GM19395 (cell line): ENCODE data around the gene ACTG1.

ENCODE experiments used
- ATAC-seq: cut with Tn5 transposase; IDR thresholded peaks from one replicate; pipeline ENCODE4 v1.9.1; 2021; ENCODE audit warnings: mild to moderate bottlenecking, moderate library complexity; ENCODE audit not compliant: unreplicated experiment

Gene ACTG1

DNA sequence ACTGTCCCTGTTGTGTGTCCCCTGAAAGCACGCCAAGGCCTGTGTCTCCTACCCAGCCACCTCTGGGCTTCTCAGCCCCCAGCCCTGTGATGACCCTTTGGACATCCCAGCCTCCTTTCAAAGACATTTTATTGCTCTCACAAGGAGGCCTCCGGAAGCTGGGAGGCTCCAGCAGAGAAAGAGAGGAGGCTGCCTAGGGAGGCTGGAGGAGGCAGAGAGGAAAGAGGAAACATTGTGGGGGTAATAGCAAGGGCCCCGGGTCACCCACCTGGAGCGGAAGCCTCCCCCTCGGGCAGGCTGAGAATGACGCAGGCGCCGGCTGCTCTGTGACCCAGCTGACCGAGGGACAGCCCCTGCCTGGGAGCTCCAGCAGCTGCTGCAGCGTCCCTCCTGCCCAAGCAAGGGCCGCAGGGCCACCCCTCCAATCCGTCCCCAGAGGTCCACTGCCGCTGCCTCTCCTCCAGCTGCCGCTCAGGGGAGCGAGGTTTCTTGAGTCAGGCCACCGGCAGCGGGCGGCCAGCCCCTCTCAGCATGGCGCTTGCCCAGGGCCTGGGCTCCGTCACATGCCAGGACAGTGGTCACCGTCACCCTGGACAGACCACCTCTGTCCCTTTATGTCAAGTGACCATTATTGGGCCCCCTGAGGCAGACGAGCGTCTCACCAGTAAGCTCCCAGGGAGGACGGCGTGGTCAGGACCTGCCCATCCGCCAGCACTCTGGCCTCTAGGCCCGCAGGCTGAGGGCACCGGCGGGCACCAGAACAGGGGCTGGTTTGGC lies 29.3 kb downstream of the ACTG1 start:
- no peak for ATAC-seq

DNA sequence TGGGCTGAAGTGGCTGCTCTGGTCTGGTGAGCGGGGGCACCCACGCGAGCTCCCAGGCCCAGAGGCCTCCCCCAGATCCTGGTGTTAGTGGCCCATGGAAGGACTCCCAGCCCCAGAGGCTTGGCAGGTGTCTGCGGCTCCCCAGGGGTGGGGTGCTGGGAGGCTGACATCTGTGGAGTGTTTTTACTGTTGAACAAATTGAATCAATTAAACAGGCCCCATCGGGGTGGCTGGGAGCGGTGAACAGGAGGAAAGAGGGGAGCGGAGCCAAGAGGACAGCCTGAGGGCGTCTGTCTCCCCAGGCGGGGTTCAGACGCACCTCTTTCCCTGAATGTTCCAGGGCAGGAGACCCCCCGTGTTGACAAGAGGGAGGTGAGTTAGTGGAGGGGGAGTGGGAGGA lies 29.9 kb downstream of the ACTG1 start:
- ATAC-seq: no peak

DNA sequence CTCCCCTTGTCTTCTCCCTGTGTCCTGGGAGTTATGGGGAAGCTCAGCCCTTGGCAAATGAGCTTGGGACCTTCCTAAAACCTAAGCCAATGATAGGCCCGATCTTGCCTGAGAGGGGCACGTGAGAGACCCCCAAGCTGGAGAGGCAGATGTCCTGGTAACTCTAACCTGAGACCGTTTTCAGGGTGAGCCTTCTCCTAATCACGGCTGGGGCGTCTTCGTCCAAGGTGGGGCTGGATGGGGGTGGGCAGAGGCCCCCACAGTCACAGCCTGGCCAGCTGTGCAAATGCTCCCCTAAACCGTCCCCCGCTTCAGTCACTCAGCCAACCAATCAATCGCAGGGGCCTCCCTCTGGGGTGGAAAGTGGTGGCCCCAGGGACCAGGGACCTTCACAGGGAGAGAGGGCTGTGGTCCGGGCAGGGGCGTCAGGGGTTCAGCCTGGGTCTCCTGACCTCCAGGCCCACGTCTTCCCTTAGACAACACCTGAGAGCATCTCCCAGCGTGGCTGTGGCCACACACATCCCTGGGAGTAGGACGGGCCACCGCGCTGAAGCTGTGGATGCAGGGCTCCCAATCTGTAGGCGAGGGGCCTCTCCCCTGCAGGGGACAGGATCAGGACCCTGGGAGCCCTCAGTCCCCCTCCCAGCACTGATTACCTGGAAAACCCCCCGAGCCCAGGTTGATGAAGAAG lies 30.6 kb downstream of the ACTG1 start:
- no peak for ATAC-seq

DNA sequence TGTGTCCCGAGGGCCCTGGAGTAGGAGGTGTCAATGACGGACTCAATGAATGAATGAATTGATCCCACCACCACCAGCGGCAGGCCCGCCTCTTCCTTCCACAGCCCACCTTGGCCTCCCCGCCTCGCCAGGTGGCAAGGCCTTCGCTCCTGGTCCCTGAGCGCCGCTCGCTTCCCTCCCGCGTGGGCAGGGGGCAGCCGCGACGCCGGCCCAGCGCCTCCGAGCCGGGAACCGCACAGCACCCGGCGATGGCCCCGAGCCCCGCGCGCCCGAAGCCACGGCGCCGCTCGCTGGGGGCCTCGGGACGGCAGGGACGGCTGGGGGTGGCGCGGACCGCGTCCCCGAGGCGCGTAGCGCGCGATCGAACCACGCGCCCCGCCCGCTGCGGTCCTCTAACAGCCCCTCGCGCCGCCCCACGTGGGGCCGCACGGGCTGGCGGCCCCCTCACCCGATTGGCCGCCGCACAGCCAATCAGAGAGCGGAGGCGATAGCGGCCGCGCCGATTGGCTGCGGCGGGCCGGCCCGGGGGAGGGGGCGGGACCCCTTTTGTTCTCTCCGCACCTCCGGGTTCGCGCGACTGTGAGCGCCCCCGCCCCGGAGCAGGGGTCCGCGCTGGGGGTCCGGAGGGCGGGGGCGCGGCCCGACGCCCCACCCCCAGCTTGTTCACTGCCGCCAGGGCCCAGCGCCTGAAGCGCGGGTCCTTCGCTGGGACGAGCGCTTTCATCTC lies 31.4 kb downstream of the ACTG1 start:
- no peak for ATAC-seq

GRCh38 chr17:81480140-81481072 lies 32.2 kb downstream of the ACTG1 start:
- ATAC-seq: no peak

- no peak for ATAC-seq
Observed at GRCh38 chr17:81479175-81480071, 33.2 kb downstream of the ACTG1 start.

- ATAC-seq: no peak
Observed at GRCh38 chr17:81478119-81478518, 34.5 kb downstream of the ACTG1 start.

DNA sequence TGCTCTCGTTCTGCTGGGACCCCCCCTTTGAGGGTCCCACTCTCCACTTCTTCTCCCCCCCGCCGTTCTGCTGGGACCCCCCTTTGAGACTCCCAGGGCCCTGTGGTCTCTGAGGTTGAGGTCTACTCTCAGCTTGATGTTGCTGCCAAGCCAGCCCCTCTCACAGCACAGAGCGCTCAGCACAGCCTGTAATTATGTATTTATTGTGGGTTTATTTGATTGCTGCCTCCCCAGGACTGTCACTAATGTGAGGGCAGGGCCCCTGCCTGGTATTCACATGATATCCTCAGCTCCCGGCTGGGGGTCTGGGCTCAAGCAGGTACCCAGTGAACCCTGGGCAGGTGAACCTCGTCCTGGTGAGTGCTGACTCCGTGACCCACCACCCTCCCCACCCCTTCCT lies 35.4 kb downstream of the ACTG1 start:
- no peak for ATAC-seq

GRCh38 chr17:81476635-81477034 lies 36.0 kb downstream of the ACTG1 start:
- no peak for ATAC-seq

- ATAC-seq: no peak
Observed at GRCh38 chr17:81476097-81476496, 36.5 kb downstream of the ACTG1 start.

GRCh38 chr17:81474958-81475357 lies 37.6 kb downstream of the ACTG1 start:
- ATAC-seq: no peak

DNA sequence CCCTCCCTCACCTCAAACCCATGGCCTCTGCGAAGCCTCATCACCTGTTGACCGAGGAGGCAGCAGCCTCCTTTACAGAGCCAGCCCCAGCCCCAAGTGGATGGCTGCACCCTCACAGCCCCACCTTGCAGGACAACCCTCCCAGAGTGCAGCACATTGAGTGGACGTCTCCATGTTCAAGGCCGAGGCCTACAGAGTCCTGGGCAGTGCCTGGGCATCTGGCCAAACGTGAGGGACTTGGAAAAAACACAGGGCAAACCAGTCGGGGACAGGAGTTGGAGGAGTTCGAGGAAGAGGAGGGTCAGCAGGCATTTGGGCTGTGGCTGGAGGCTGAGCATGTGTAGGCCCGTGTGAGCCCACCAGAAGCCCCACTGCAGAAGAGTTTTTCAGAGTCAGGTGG lies 39.6 kb downstream of the ACTG1 start:
- no peak for ATAC-seq

DNA sequence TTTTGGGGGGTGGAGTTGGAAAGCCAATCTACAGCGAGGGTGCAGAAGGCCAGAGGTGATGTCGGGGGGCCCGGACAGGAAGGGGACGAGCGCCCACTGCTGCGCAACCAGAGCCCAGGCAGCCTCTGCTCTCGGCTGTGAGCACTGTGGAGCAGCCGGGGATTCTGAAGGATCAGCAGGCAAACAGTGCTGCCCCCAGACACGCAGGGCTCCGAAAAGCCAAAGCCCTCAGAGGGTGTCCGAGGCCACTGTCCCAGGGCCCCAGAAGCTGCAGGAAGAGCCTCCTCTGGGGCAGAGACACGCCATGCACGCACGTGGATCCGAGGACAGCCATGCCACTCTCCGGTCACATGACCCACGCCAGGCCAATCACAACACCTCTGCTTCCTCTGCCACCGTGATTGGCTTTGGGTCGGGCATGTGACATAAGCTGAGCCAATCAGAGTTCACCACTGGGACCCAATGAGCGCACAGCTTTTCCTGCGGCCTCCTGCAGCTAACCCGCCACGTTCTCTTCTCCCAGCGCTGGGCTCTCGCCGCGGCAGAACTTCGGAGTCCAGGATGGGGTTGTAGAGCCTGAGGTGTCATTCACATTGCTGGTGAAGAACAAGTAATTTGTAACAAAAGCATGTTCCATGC lies 40.7 kb downstream of the ACTG1 start:
- no peak for ATAC-seq

DNA sequence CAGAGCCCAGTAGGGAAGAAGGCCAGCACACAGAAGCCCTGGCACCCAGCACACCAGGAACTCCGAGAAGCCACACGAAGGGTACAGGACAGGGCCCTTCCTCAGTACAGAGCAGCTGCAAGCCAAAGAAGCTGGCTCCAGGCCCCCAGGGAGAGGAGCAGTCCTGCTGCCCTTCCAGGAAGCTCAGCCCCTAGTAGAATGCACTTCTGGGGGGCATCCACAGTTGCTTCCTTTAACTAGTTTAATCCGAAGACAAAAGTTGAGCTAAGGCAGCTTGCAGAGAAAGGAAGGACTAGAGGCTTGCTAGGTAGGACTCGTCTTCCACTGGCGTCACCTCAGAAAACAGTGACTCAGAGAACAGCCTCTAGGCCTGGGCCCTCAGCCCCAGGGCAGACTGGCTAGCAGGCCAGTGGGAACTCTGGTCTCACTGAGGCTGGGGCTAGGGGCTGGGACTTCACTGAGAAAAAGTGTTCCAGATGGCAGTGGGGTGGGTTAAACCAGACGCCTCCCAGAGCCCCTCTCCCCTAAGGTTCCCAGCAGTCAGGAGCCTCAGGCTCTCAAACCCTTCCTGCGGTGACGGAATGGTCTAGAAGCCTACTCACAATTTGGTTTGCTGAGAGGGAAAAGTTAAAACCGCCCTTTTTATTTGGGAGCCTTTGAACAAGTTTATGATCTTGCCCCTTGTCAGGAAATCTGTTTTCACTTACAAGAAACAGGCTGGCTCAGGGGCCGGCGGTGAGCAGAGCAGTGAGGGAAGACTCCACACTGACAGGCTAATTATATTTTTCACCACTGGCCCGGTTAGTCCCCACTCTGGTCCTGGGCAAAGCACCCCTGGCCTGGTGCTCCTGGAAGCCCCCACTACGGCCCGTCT lies 41.4 kb downstream of the ACTG1 start:
- ATAC-seq: no peak

GRCh38 chr17:81470270-81470943 lies 42.2 kb downstream of the ACTG1 start:
- no peak for ATAC-seq

DNA sequence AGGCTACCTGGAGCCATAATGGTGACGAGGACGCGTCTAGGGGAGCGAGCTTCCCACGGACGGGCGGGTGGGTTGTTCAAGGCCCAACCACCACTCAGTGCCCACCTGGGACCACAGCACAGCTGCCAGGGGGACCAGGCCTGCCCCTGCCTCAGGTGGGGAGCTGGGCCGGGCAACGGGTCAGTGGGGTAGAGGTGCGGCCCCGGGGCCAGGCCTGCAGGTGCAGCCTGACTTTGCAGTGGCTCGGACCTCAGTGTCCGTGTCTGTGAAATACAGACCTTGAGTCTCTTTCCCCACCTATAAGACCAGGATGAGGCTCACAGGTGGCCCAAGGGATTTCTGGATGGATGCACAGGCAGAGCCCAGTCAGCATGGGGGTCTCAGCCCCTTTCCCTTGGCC lies 43.3 kb downstream of the ACTG1 start:
- no peak for ATAC-seq

- ATAC-seq: no peak
Observed at GRCh38 chr17:81468770-81469121, 43.9 kb downstream of the ACTG1 start.
